HG03135 (cell line): ENCODE data around the gene PRR35.

ENCODE experiments used
- ATAC-seq: cut with Tn5 transposase; IDR thresholded peaks from one replicate; pipeline ENCODE4 v1.9.1; 2021; ENCODE audit warnings: mild to moderate bottlenecking, moderate library complexity; ENCODE audit not compliant: unreplicated experiment

Gene PRR35

DNA sequence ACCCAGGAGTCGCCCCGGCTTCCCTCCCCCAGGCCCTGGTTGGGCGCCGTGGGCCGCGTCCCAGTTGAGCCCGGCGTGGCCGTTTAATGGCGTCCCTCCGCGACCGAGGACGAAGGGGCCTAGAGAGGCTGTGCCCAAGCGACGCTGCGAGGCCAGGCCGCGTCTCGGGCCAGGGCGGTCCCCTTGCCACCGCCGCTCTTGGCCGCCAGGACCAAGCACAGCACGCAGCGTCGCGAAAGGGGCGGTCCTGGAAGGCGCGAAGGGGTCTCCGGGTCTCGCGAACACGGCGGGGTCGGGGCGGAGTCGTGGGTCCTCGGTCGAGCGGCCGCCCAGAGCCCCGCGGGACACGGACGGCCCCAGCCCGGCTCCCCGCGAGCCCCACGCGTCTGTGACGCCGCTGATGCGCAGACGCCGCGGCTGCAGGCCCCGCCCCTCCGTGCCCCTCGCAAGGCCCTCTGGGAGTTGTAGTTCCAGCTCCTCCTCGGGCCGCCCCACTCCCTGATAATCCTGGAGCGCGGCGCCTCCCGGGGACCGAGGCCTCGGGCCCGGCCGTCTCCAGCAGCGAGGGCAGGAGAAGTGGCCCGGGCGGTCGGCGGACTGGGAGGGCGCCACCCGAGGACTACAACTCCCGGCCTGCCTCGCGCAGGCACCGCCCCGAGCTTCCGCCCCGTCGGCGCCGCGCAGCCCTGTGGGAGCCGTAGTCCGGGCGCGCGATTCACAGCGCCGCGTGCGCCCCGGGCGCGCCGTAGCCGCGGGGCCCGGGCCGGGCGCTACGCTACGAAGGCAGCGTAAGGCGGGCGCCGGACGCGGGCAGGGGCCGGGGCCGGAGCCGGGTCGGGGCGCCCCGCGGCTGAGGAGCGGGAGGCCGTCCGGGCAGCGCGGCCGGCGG, 32.9 kb upstream of the PRR35 start, which contains the start of gene CAPN15:
Gene CAPN15, plus strand, starts transcription at position 698 of the 889 bp plus-strand sequence. CDS start 19,127 bp downstream, outside the sequence.
- peak; percentile 74 for ATAC-seq

DNA sequence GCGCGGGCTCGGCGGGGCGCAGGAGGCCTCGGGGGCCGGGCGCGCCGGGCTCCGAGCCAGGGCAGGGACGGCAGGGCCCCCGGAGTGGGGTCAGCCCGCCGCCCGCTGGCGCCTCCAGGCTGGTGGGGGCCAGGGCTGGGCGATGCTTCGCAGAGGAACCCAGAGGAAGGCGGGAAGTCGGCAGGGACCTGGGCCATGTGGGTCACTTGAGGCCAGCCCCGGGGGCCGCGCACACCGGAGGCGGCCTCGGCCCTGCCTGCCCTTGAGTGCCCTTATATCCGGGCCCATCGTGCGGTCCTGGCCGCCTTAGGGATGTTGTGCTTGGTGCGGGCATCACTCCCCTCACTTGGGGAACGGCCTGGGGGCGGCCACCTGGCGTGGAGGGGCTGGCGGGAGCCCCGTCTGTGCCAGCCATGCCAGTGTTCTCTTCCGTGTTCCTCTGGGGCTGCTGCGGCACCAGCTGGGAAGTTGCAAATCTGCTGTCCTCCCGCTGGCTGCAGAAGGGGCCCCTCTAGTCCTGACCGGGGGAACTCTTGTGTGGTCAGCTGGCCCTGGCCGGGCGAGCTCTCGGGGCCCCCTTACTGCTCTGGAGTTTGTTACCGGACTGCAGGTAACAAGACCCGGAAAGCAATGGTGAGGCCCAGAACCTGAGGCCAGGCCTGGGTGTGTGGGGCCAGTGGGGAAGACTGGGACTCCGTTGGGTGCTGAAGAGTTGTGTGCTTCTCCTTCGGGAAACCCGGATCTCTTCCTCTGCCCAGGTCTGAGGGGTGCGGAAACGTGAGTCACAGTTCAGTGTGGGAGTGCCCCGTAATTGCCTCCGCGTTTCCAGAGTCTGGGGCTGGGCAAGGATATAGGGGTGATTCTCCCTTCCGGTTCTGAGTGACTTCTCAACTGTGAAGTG, 31.8 kb upstream of the PRR35 start:
- peak; percentile 11 for ATAC-seq

DNA sequence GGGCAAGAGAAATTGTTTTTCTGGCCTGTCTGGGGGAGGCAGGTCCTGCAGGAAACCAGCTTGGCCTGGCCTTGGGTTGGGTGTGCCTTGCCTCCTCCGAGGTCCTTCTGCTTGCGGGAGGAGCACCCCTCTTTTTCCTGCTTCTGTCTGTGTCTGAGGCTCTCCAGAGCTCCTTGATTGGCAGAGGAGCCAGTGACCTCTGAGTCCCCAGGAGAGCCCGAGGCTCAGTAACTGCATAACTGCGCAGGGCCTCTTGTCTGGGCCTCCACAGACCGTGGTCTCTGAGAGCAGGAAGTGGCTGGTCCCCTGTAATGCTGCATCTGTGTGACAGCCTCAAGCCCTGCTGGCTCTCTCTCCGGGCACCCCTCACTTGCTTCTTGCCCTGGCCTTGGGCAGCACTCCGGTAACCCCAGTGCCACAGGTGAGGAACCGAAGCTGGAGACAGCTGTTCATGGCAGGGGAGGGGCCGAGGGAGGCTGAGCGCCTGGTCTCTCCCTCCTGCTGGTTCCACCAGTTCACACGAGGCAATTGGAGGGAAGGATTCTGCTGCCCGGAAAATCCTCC, 31.1 kb upstream of the PRR35 start:
- ATAC-seq: no peak

DNA sequence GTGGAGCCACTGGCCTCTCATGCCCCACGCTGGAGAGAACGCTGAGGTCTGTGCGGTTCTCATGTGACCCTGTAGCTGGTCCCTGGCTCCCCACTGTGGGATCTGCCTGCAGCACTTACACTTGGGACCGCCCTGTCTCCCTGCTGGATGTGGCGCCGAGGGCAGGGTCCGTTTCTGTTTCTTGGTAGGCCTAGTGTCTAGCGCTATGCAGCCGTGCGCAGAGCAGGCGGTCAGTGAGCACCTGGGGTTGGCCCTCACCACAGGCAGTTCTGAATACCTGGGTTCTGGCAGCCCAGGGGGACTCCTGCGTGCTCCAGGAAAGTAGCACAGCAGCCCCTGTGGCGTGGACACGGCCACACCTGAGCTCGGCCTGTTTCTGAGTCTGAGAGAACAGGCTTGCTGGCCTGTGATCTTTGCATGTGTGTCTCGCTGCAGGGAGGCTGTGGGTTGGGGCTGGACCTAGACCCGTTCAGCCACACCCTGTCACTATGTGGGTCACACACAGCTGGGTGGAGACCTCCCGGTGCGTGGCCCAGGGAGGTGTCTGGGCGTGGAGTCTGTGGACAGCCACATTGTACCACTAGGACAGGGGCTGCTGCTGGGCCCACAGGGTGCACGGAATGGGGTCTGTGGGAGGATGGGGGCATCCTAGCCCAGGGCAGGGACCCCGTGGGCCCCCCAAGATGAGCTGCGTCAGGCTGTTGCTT, 29.9 kb upstream of the PRR35 start:
- ATAC-seq: no peak

DNA sequence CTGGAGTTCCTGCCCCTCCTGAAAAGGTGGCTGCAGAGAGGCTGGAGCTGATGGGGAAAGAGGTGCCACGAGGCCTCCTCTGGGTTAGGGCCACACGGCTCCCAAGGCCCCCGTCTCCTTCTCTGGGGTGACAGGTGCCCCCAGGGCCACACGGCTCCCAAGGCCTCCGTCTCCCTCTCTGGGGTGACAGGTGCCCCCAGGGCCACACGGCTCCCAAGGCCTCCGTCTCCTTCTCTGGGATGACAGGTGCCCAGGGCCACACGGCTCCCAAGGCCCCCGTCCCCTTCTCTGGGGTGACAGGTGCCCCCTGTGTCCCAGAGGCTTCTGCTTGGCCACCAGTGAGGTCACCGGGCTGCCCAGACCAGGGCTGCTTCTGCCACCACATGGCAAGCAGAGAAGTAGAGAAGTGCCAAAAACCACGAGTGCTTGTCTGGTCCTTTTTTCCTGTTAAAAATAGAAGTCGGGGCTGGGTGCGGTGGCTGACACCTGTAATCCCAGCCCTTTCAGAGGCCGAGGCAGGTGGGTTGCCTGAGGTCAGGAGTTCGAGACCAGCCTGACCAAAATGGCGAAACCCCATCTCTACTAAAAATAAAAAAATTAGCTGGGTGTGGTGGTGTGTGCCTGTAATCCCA, 28.6 kb upstream of the PRR35 start:
- ATAC-seq: no peak

DNA sequence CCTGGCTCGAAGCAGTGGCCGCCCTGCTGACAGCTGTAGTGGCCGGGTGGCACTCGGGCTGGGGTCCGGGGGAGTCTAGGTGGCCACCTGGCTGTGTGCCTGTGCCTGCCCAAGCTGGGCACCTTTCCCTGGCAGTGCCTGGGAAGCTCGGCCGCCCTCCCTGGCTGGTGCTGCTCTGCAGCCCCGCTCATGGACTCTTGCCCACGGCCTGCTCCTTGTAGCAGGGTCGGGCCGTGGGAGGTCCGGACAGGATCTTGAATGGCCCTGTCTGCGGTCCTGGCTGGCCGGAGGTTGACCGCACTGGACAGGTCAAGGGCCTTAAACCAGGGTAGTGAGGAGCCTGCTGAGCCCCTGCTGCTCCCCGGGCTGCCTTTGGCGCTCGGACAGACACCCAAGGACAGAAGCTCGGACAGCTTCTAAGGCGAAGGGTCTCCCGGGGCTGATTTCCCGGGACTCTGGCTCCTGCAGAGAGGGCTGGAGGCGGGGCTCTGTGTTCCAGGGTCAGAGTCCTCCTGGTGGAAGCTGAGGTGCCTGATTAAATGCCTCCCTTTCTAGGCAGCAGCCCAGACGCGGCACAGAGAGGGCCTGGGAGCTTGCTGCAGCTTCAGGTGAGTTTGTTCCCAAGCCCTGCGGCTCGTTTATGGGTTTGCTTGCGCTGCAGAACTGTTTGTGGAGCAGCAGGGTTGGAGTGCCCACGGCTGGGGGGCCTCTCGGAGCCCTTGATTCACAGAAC, 26.6 kb upstream of the PRR35 start:
- no peak for ATAC-seq

DNA sequence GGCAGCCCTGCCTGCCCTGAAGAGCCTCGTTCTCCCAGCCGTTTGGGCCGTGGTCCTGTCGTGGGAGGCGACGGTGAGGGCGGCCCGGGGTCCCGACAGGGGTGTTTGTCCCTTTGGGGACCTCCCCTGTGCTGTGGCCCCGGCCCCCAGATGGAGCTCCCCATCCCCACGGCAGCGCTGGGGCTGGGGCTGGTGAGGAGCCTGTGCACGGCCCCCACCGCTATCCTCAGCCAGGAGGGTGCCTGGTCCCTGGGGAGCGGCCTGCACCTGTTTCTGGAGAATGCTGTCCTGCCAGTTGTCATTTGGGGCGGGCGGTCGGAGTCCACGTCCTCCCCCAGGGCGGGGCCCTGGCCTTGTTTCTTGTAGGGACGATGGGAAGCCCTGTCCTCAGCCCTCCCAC, 26.1 kb upstream of the PRR35 start:
- no peak for ATAC-seq

DNA sequence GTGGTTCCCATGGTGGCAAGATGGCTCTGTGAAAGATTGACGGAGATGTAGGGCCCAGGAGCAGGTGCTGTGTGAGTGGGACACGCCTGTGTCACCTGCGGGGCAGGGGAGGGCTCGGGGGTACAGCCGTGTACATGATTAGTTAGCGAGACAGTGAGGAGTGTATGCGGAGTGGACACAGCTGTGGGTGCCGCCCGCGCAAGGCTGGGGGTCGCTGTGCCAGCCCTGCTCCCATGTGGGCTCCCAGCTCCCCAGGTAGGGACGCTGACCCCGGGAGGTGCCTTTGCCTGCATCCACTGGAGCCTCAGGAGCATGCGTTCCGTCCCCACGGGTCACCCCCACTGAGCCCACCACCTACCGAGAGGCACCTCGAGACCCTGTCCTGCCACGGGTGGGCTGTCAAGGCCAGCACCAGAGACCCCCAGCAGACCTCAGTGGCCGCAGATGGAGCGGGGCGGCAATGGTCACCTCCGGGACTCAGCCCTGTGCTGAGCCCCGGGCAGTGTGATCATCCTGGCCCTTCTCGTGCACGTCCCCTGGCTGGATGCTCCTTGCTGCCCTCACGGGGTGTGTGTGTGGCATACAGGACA, 25.2 kb upstream of the PRR35 start:
- ATAC-seq: no peak

DNA sequence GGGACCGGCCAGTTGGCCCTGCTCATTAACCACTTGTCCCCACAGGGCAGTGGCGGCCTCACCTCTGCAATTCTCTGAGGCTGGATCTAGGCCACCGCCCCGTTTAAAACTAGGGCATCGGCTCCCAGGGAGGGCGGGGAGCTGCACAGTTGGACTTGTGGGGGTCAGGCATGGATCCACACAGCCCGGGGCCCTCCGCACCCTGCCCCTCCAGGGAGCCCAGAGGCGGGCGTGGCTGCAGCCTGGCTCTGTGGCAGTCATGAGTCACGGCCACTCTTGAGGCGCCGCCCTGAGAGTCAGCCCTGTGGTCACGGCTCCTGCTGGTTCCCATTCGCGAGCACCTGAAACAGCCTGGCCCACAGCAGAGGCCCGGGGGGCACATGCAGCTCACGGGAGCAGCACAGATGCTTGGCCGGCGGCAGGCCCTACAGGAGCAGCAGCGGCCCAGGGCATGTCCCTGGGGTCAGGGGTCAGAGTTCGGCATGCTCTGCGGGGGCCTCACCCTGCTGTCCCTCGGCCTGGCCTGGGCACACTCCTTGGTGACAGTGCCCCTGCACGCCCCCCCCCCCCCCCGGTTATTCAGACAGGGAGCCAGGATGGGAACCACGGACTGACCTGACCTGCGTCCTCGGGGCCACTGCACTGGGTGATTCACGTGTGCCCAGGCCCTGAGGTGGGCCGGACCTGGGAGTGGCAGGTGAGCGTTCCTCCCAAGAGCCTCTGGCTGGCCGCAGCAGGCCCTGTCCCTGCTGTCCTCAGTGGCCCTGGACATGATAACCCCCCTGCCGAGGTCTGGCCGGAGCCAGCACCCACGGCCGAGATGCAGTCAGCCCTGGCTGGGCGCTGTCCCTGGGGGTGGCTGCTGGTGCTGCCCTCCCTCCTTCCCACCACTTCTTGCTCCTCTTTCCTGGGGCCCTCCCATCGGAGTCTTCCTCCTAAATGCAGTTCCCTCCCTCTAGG, 24.5 kb upstream of the PRR35 start:
- no peak for ATAC-seq

DNA sequence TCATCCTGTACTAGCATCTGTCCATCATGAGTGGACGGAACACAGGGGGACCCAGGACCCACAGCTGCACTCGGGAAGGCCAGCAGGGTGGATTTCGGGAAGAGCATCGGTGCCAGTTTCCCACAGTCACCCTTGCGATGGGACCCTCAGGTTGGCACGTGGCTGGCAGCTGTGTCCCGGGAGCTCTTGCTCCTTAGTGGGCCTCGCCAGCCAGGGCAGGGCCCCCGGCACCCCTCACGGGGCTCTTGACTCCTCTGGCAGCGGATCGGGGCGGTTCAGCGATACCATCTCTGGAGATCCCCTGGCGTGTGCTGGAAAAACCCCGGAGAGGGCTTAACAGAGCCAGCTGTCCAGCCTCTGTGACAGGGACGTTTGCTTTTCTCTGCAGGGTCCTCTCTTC, 23.4 kb upstream of the PRR35 start:
- no peak for ATAC-seq

DNA sequence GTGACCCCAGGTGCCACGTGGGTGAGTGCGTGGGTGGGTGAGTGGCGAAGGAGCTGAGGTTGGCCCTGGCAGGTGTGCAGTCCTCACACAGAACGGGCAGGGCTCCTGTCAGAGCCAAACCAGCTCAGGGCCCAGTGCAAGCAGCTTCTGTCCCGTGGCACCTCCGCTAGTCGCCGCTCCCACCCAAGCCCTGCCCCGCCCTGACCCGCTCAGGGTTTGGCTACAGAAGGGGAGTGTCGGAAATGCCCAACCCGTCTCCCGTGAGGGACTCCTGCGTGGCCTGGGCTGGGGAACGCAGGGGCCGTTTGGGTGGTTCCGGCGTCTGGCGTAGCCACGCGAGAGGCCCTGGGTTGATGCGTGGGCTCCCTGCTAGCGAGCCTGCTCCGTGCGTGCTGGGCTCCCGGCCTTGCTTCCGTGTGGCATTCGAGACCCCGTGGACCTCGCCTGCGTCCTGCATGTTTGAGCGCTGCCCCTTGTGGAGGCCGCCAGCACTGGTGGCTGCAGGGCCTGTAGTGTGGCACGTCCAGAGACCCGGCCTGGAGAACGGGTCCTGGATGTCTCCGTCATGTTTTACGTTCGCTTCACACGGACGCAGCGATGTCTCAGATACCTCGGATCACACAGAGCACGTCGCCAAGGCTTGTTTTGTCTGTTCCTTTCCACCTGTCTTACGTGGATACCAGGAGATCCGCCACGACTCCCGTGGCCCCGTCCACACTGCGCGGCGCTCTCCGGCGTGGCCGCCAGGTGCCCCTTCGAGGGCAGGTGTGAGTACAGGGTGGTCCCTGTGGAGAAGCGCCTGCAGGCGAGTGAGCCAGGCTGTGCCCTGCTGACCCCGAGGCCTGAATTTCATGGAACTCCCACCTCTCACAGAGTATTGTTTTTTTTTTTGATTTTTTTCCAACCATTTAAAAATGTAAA, 22.5 kb upstream of the PRR35 start:
- no peak for ATAC-seq

DNA sequence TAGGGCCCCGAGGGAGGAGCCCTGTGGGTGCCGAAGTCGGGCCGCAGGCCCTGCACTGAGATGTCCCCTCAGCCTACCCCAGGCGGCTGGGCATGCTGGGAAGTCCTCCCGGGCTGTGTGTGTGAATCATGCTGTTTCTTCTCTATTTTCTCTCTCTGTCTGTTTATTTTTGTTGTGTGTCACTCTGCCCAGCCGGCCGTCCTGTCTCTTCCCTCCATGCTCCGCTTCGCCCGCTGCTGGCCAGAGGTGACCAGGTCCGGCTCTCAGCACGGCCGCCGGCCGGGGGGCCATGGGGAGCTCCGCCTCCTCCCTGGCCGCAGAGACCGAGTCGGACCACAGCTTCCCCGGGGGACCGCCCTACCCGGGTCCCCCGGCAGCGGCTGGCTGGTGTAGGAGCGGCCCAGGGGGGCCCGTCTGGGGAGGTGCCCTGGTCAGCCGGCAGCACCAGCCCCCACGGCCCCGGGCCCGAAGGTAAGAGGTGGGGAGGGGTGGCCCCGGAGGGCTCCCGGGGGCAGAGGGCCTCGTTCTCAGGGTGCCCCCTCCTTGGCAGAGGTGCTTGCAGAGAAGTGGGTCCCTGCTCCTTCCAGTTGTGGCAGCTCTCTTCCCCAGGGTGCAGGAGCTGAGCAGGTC, 20.2 kb upstream of the PRR35 start:
- ATAC-seq: no peak

DNA sequence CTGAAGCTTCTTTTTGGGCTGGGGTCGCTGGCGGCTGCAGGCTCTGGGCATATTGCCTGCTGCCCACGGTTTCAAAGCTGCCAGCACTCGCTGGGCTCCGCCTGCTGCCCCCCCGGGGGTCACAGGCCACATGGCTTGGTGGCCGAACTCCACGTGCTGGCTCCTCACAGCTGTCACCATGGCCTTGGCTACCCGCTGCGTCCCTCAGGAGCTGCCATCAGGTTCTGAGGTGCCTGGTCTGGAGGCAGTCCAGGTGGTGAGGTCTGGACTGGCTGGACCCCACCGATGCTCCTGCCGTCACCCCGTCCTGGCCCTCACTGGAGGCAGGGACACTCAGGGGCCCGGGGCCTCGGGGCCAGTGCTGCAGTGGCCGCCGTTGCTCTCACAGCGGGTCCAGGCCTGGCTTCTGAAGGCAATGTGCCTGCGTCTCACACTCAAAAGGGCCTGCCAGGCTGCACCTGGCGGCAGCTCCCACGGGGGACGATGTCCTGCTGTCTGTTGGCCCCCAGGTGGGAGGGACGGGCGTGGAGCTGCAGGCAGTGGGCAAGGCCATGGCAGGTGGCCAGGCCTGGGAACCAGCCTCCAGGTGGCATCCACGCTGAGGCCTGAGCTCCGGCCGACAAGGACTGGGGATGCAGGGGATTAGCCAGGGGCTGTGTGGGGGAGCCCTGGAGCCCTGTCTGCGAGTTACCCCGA, 19.4 kb upstream of the PRR35 start:
- no peak for ATAC-seq

DNA sequence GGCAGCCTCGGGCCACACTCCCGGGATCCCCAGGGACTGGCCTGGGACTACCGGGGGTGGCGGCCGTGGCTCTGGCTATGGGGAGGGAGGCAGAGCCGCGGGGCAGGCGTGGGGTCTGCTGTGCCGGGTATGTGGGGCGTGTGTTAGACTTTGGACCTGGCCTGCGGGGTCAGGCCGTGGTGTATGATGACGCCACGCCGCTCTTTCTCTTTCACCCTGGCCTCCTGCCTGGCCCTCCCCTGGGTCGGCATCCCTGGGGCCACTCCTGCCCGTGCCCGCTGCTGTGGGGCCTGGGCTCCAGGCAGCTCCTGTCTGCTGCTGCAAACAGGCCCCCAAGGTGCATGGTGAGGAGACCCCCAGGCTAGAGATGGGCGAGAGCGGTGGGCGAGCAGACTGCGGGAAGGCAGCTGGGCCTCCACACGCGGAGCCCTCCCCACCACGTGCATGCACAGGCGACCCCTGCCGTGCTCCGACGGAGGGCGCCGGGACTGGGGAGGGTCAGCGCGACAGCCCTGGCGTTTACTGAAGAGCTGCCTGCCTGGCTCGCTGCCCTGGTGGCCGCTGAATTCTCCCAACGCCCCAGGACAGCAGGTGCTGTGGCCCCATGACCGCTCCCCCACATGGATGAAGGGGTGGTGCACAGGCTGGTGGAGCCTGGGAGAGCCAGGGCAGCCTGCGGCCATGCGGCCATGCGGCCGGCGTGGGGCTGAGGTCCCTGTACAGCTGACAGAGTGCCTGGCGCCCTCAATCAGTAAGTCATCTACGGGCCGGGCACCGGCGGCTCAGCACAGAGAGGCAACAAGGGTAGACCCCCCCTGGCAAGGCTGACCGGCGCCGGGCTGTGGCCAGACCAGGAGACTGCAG, 16.7 kb upstream of the PRR35 start:
- ATAC-seq: no peak

DNA sequence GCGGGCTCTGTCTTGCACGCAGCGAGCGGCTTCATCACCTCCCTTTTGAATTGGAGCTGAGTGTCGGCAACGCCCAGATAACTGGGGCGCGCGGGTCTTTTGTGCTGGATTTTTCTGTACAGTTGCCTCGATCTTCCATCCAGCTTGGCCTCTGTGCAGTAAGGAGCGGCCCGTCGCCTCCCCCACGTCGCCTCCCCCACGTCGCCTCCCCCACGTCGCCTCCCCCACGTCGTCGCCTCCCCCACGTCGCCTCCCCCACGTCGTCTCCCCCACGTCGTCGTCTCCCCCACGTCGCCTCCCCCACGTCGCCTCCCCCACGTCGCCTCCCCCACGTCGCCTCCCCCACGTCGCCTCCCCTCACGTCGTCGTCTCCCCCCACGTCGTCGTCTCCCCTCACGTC, 15.7 kb upstream of the PRR35 start:
- no peak for ATAC-seq
